GM11168 (cell line): ENCODE data around the gene HSD17B1.

Experiments used
- in situ Hi-C: fragments of 300-500 bp; cut with MboI; formaldehyde crosslinking; loops from one replicate; pipeline ENCODE4 v1.12.0; 2022; ENCODE audit warnings: low sequenced_read_pairs; ENCODE audit not compliant: unreplicated experiment

HSD17B1 gene

GRCh38 chr17:42563543-42563942 lies 10.8 kb downstream of the HSD17B1 start:
- in situ Hi-C loops, result no loop called here

GRCh38 chr17:42563950-42564349 lies 11.2 kb downstream of the HSD17B1 start:
- in situ Hi-C loops, result no loop called here

GRCh38 chr17:42564815-42565522 lies 12.2 kb downstream of the HSD17B1 start:
- in situ Hi-C loops, result no loop called here

- in situ Hi-C loops, result no loop called here
Observed at GRCh38 chr17:42565523-42566214, 12.9 kb downstream of the HSD17B1 start.

GRCh38 chr17:42566215-42566882 lies 13.6 kb downstream of the HSD17B1 start:
- in situ Hi-C loops, result no loop called here

GRCh38 chr17:42566883-42567573 lies 14.3 kb downstream of the HSD17B1 start, which contains the start of gene MLX:
MLX (plus strand) TSS chr17:42567100; CDS start chr17:42567125, 25 bp downstream.
- in situ Hi-C loops, result no loop called here

- in situ Hi-C loops, result no loop called here
Observed at GRCh38 chr17:42568341-42569111, 15.8 kb downstream of the HSD17B1 start.

GRCh38 chr17:42571435-42572225 lies 18.9 kb downstream of the HSD17B1 start:
- in situ Hi-C loops, result loop anchor here (10.0 kb wide), 1 partner anchor 193 kb away; the partner anchor contains the start of gene RAMP2

GRCh38 chr17:42573095-42573494 lies 20.4 kb downstream of the HSD17B1 start:
- in situ Hi-C loops, result loop anchor here (10.0 kb wide), 1 partner anchor 192 kb away; the partner anchor contains the start of gene RAMP2

- in situ Hi-C loops, result loop anchor here (10.0 kb wide), 1 partner anchor 190 kb away; the partner anchor contains the start of gene RAMP2
Observed at GRCh38 chr17:42574463-42574862, 21.7 kb downstream of the HSD17B1 start.

GRCh38 chr17:42577140-42577531 lies 24.4 kb downstream of the HSD17B1 start:
- in situ Hi-C loops, result loop anchor here (10.0 kb wide), 1 partner anchor 188 kb away; the partner anchor contains the start of gene RAMP2

GRCh38 chr17:42577532-42578281 lies 25.0 kb downstream of the HSD17B1 start, which contains the start of gene PSMC3IP:
PSMC3IP (minus strand) TSS chr17:42577729; CDS start chr17:42577686, 43 bp downstream.
- in situ Hi-C loops, result loop anchor here (10.0 kb wide), 1 partner anchor 187 kb away; the partner anchor contains the start of gene RAMP2

GRCh38 chr17:42578282-42578869 lies 25.7 kb downstream of the HSD17B1 start:
- in situ Hi-C loops, result loop anchor here (10.0 kb wide), 1 partner anchor 186 kb away; the partner anchor contains the start of gene RAMP2

- in situ Hi-C loops, result loop anchor here (5.0 to 10.0 kb wide), 2 partner anchors 87 to 185 kb away; partner anchors contain the start of gene RAMP2
Observed at GRCh38 chr17:42579794-42580551, 27.2 kb downstream of the HSD17B1 start.

GRCh38 chr17:42581744-42582270 lies 29.1 kb downstream of the HSD17B1 start:
- in situ Hi-C loops, result loop anchor here (5.0 kb wide), 1 partner anchor 85 kb away; no protein-coding TSS in a partner anchor

- in situ Hi-C loops, result loop anchor here (5.0 kb wide), 1 partner anchor 82 kb away; no protein-coding TSS in a partner anchor
Observed at GRCh38 chr17:42584880-42585279, 32.2 kb downstream of the HSD17B1 start.
